Neural crest cell (in vitro differentiated cells): ENCODE measurements around the gene SHB. TPM values are rescaled to one million over a fixed set of nuclear protein-coding genes. Genes with fewer than 3 reads are reported as not detected.

Experiments used
- DNase-seq: peaks from one replicate; pipeline ENCODE4 v3.0.0; 2021; ENCODE audit warnings: low read depth, mixed read lengths, low spot score
- H3K27ac Mint-ChIP-seq: one replicate; pipeline ENCODE4 v1.8.0; 2021; ENCODE audit warnings: mild to moderate bottlenecking, mixed read lengths; ENCODE audit not compliant: unreplicated experiment
- H3K27me3 Mint-ChIP-seq: 2 replicates; pipeline ENCODE4 v1.8.0; 2021; ENCODE audit warnings: low read depth, mild to moderate bottlenecking, mixed read lengths
- H3K36me3 Mint-ChIP-seq: 2 replicates; pipeline ENCODE4 v1.8.0; 2021; ENCODE audit warnings: low read depth, mild to moderate bottlenecking, mixed read lengths
- H3K4me1 Mint-ChIP-seq: 2 replicates; pipeline ENCODE4 v1.8.0; 2021; ENCODE audit warnings: mixed read lengths
- H3K4me3 Mint-ChIP-seq: one replicate; pipeline ENCODE4 v1.8.0; 2021; ENCODE audit warnings: mild to moderate bottlenecking, mixed read lengths
- H3K9me3 Mint-ChIP-seq: 2 replicates; pipeline ENCODE4 v1.8.0; 2021; ENCODE audit warnings: mixed read lengths
- total RNA-seq: library from RNA; stranded (reverse); gene quantifications from 2 replicates; pipeline ENCODE4 v1.2.1, GENCODE V29; 2021
- TF ChIP-seq, protein P1 (sequence below): fragments of 200-600 bp; sonication (generic); conservative IDR thresholded peaks from 2 replicates; pipeline ENCODE4 v1.5.0; 2021; ENCODE audit warnings: antibody characterized with exemption, mild to moderate bottlenecking

The SHB gene
- total RNA-seq, 1 donor from 2014 or later, result 4.6 TPM

DNA sequence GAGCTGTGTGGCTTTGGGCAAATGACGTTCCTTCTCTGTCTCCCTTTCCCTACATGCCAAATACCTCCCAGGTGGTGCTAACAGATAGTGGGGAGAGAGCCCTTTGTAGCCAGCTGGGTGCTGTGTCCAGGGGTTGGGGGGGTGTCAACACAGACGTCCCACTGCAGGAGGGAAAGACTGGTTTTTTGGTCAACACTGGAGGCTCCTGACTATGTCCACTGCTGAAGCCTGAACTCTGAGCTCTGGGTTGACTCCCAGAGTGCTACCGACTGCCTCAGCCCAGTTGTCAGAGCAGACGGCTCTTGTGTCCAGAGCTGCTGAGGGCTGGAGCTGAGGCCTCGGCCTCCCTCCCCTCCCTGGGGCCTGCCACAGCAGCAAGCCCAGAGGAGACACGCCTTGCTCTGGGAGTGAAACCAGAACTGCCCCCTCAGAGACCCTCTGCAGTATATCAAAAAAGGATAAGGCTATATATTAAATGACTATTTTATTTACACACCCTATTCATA is 150.3 kb downstream of the SHB start:
- peaks cover 40% of the 10 kb centered on the region for H3K4me1 Mint-ChIP-seq
- TF ChIP-seq, protein P1, sequence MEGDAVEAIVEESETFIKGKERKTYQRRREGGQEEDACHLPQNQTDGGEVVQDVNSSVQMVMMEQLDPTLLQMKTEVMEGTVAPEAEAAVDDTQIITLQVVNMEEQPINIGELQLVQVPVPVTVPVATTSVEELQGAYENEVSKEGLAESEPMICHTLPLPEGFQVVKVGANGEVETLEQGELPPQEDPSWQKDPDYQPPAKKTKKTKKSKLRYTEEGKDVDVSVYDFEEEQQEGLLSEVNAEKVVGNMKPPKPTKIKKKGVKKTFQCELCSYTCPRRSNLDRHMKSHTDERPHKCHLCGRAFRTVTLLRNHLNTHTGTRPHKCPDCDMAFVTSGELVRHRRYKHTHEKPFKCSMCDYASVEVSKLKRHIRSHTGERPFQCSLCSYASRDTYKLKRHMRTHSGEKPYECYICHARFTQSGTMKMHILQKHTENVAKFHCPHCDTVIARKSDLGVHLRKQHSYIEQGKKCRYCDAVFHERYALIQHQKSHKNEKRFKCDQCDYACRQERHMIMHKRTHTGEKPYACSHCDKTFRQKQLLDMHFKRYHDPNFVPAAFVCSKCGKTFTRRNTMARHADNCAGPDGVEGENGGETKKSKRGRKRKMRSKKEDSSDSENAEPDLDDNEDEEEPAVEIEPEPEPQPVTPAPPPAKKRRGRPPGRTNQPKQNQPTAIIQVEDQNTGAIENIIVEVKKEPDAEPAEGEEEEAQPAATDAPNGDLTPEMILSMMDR, result no peak
- H3K27ac Mint-ChIP-seq, result no peak overlapping the region
- H3K9me3 Mint-ChIP-seq, result no peaks in the 10 kb centered on the region
- DNase-seq, result no peak
- H3K36me3 Mint-ChIP-seq, result no peaks in the 10 kb centered on the region
- H3K27me3 Mint-ChIP-seq, result no peaks in the 10 kb centered on the region
- H3K4me3 Mint-ChIP-seq, result no peak overlapping the region

DNA sequence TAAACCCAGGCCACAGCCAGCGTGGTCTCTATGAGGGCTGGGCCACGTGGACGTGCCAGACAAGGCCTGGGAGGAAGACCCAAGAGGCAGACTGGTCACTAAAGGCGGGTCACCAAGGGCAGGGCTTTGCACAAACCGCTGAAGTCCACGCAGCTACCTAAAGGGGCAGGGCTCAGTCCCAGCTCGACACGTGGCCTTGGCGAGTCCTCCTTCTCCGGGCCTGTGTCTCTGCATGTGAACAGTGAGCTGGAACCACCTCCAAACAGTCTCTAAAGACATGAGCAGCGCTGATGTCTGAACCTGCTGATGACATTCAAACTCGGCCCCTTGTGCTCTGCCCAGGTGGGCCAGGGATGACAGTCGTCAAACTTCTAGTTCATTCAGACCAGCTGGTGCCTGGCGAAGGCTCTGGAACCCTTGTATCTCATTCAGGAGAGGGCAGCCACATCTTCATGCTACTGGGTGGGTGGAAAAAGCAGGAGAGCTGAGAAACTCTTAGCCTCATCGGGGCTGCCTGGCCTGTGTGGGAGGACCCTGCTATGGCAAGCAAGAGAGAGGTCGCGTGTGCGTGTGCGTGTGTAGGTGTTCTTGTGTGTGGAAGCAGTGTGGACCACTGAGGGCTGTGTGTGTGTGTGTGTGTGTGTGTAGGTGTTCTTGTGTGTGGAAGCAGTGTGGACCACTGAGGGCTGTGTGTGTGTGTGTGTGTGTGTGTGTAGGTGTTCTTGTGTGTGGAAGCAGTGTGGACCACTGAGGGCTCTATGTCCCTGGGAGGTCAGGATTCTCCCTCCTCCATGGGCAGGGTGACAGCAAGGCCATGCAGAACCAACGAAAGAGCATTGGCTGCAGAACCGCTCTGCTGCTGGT is 151.0 kb downstream of the SHB start:
- no peaks in the 10 kb centered on the region for H3K27me3 Mint-ChIP-seq
- no peak for DNase-seq
- H3K36me3 Mint-ChIP-seq, result no peaks in the 10 kb centered on the region
- TF ChIP-seq, protein P1, result no peak
- peak overlapping the region; percentile 86 for H3K27ac Mint-ChIP-seq
- H3K4me1 Mint-ChIP-seq, result peaks cover 38% of the 10 kb centered on the region
- no peaks in the 10 kb centered on the region for H3K9me3 Mint-ChIP-seq
- no peak overlapping the region for H3K4me3 Mint-ChIP-seq

DNA sequence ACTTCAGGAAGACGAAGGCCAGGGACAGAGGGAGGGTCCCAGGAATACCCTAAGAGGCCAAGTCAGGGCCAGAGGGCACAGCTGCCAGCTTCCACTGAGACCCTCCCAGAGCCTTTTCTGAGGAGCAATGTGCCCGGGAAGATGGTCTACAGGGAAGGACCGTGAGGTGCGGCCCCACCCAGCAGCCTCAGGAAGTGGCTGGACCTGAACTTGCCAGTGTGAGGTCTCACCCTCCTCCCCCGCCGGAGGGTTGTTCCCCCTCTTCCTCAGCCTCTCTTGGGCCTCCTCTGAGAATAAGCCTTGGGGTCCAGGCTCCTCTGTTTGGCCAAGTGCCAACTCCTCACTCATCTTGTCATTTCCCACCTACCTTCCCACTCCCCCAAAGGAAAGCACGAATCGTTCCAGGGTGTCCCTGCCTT is 151.7 kb downstream of the SHB start:
- peaks cover 36% of the 10 kb centered on the region for H3K4me1 Mint-ChIP-seq
- no peak for DNase-seq

DNA sequence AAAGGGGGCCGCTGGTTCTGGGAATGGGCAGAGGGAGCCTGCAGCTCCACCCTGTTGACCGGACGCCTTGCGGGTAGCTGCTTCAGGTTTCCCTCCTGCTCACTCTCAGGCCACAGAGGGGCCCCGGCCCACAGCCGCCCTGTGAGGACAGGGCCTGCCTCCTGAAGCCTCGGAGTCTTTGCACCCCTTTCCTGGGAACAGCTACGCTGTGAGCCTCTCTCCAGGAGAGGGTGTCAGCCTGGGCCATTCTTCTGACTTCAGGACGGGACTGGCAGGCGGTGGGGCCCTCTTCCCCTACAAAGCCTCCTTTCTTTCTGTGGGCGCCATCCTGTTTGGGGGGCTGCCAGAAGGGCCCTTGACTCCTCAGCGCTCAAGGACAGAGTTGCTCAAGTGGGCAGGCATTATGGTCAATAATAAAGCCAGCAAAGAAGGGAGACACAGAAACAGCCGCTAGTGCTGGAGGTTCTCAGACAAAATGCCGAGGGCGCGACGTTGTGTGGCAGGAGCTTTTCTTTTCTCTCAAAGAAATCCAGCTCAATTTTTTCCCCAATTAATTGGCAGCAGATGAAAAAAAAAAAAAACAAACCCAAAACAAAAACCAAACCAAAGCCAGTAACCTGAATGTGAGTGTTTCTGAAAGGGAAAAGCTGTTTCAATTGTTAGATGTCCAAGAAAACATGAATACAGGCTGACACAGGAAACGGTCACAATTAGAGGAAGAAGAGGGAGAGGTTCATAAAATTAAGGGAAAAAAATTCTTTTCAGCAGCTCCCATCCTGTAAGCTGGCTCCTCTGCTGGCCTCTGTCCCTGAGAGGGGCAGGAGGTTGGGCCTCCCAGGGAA is 152.3 kb downstream of the SHB start:
- Mint-ChIP-seq H3K9me3 (no peaks in the 10 kb centered on the region), H3K27me3 (no peaks in the 10 kb centered on the region), H3K4me1 (peaks cover 38% of the 10 kb centered on the region), H3K27ac (peak overlapping the region; percentile 21), H3K4me3 (no peak overlapping the region), H3K36me3 (no peaks in the 10 kb centered on the region)
- DNase-seq, result no peak
- TF ChIP-seq, protein P1, result no peak

More for the DNA sequence above, 151.7 kb downstream of the SHB start:
- TF ChIP-seq, protein P1, result no peak
- Mint-ChIP-seq H3K27ac (no peak overlapping the region), H3K9me3 (no peaks in the 10 kb centered on the region), H3K27me3 (no peaks in the 10 kb centered on the region), H3K4me3 (no peak overlapping the region), H3K36me3 (no peaks in the 10 kb centered on the region)

DNA sequence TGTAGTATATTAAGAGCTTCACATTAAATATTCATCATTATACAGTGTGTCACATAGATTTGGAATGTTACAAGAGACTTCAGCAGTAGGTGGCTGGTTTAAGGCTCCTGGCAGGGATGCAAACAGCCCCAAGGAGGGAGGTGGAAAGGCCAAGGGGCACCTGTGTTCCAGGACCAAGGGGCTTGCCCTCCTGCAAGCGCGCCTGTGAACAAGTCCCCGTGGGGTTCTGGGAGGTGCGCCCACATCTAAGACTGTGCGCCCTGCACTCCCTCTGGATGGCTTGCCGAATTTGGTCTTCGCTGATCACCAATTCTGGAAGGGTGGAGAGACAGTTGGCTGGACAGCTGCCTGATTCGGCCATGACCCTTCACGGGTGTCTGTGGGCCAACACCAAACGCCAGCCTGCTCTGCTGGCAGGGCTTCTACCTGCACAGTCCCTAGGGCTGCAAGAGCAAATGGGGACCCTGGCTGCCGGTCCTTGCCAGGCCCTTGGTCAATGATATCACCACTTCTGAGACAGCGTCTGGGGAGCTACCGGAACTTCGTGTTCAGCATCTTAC is 153.0 kb downstream of the SHB start:
- TF ChIP-seq, protein P1, result no peak
- Mint-ChIP-seq H3K27ac (no peak overlapping the region), H3K4me1 (peaks cover 34% of the 10 kb centered on the region), H3K27me3 (no peaks in the 10 kb centered on the region), H3K36me3 (no peaks in the 10 kb centered on the region), H3K4me3 (no peak overlapping the region), H3K9me3 (no peaks in the 10 kb centered on the region)
- DNase-seq, result no peak
